ENCODE results near the gene TTLL5. TPM values are rescaled to one million over a fixed set of nuclear protein-coding genes. Genes with fewer than 3 reads are reported as not detected.

TTLL5 gene
- polyA plus RNA-seq, 1 of the 3 experiments (the other 2 are of a cell fraction) = 9.6 TPM

- H3F3A ChIP-seq (replicated peaks; ENCODE audit: insufficient read depth) = peaks cover 13% of the 10 kb centered on the region
- H3K27me3 ChIP-seq (ENCODE audit: insufficient read depth) = no peaks in the 10 kb centered on the region
- H3K27ac ChIP-seq (ENCODE audit: low read depth in 2 of 2, low read length in 1 of 2) = peak overlapping the region; percentile 71 to 82; a peak in 3 of 4 replicates
- no peak overlapping the region for H3K4me3 ChIP-seq (ENCODE audit: low read depth in 2 of 2, low read length in 1 of 2)
- H3K79me2 ChIP-seq (ENCODE audit: insufficient read depth) = no peaks in the 10 kb centered on the region
- H3K4me2 ChIP-seq = peak overlapping the region; percentile 1; the same call in 1 of the 2 replicates
- TF ChIP-seq RCOR1 (IDR thresholded peaks at IDR 0.05; ENCODE audit: low read length) (no peak), TAF1 (IDR thresholded peaks at IDR 0.05; ENCODE audit: borderline replicate concordance, low read depth, low read length) (no peak), POLR2AphosphoS5 (IDR thresholded peaks at IDR 0.05; ENCODE audit: low read depth, low read length) (no peak), JUND (IDR thresholded peaks at IDR 0.05) (no peak), RXRA (IDR thresholded peaks at IDR 0.05; ENCODE audit: borderline replicate concordance, low read depth) (no peak), ELF1 (IDR thresholded peaks at IDR 0.05) (no peak), FOXM1 (IDR thresholded peaks at IDR 0.05; ENCODE audit: low read depth) (no peak), TCF12 (IDR thresholded peaks at IDR 0.05) (no peak), RAD21 (IDR thresholded peaks at IDR 0.05; ENCODE audit: low read length) (no peak), YY1 (IDR thresholded peaks at IDR 0.05; ENCODE audit: low read depth) (no peak), SMC3 (IDR thresholded peaks at IDR 0.05; ENCODE audit: low read depth, low read length) (no peak), ZBTB33 (IDR thresholded peaks at IDR 0.05; ENCODE audit: borderline replicate concordance, low read depth) (no peak), NFIC (IDR thresholded peaks at IDR 0.05; ENCODE audit: borderline replicate concordance) (no peak), IRF3 (IDR thresholded peaks at IDR 0.05; ENCODE audit: low read depth, low read length) (no peak), MEF2A (IDR thresholded peaks at IDR 0.05; ENCODE audit: borderline replicate concordance, low read depth) (no peak), FOXJ3 (CRISPR knock-in tag; IDR thresholded peaks at IDR 0.05) (no peak)
- TF ChIP-seq, protein P1, sequence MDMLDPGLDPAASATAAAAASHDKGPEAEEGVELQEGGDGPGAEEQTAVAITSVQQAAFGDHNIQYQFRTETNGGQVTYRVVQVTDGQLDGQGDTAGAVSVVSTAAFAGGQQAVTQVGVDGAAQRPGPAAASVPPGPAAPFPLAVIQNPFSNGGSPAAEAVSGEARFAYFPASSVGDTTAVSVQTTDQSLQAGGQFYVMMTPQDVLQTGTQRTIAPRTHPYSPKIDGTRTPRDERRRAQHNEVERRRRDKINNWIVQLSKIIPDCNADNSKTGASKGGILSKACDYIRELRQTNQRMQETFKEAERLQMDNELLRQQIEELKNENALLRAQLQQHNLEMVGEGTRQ (IDR thresholded peaks at IDR 0.05; ENCODE audit: borderline replicate concordance, low read depth, low read length) = no peak
- TF ChIP-seq, protein P2, sequence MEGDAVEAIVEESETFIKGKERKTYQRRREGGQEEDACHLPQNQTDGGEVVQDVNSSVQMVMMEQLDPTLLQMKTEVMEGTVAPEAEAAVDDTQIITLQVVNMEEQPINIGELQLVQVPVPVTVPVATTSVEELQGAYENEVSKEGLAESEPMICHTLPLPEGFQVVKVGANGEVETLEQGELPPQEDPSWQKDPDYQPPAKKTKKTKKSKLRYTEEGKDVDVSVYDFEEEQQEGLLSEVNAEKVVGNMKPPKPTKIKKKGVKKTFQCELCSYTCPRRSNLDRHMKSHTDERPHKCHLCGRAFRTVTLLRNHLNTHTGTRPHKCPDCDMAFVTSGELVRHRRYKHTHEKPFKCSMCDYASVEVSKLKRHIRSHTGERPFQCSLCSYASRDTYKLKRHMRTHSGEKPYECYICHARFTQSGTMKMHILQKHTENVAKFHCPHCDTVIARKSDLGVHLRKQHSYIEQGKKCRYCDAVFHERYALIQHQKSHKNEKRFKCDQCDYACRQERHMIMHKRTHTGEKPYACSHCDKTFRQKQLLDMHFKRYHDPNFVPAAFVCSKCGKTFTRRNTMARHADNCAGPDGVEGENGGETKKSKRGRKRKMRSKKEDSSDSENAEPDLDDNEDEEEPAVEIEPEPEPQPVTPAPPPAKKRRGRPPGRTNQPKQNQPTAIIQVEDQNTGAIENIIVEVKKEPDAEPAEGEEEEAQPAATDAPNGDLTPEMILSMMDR (IDR thresholded peaks at IDR 0.05) = no peak
- DNase-seq = no peak
- WGBS (ENCODE audit: low lambda C conversion rate) = 91% methylated on average over 3 of the region's 3 CpGs
- ChIA-PET CTCF (no interaction called here), POLR2A (no interaction called here)
- no peaks in the 10 kb centered on the region for H3K9me2 ChIP-seq
- no peaks in the 10 kb centered on the region for H4K20me1 ChIP-seq (ENCODE audit: insufficient read depth)
- H3K4me1 ChIP-seq (ENCODE audit: control insufficient read depth in 1 of 2, insufficient read depth in 2 of 2, low read depth in 1 of 2, low read length in 1 of 2) = peaks cover 4 to 5% of the 10 kb centered on the region in 2 experiments; a peak in 2 of 4 replicates
- H3K36me3 ChIP-seq (replicated peaks in 1 of 2; ENCODE audit: control insufficient read depth in 1 of 2, insufficient read depth in 2 of 2, low read length in 1 of 2) = peaks cover 13 to 21% of the 10 kb centered on the region in 2 experiments
- no peak overlapping the region for H3K9ac ChIP-seq
- no peak overlapping the region for H2AFZ ChIP-seq (ENCODE audit: low read depth)
- 0 out of 2 replicates have a peak, but pooled peaks cover 2% of the 10 kb centered on the region for H3K9me3 ChIP-seq
Measured at GRCh38 chr14:75752086-75752485, 91.0 kb downstream of the TTLL5 start.

Measured in SK-N-SH (cell line).